HepG2 (cell line): ENCODE data around the gene FHIT. TPM values are rescaled to one million over a fixed set of nuclear protein-coding genes. Genes with fewer than 3 reads are reported as not detected.

Experiments used
- ATAC-seq: fragments of 200-7000 bp; cut with Tn5 transposase; 3 replicates; pipeline ENCODE4 v1.9.1; 2020; ENCODE audit warnings: mild to moderate bottlenecking, moderate library complexity
- BruUV-seq: library from RNA; stranded (reverse); fragments of 400-500 nt; replicated peaks from 2 replicates; lab custom pipeline; 2021; lab: Mats Ljungman, UMichigan
- CTCF ChIA-PET: fragments of 300-600 bp; formaldehyde crosslinking; extraction: SDS; loops from one replicate; lab custom pipeline; 2021; ENCODE audit warnings: low total read pairs, inconsistent platforms, low intra/inter-chr PET ratio; lab: Yijun Ruan, JAX
- POLR2A ChIA-PET: fragments of 350-600 bp; sonication (Branson Sonifier 250); formaldehyde crosslinking; loops from one replicate; lab custom pipeline; 2020; ENCODE audit warnings: antibody characterized with exemption, inconsistent platforms; lab: Yijun Ruan, JAX
- DNase-seq: peaks from one replicate; pipeline ENCODE4 v3.0.0-alpha.2; 2015; ENCODE audit warnings: low spot score
- FAIRE-seq: peaks from 3 replicates; lab custom pipeline; 2011; peaks lifted over from hg19 to GRCh38; lab: Jason Lieb, UNC
- H2AFZ ChIP-seq: one replicate; pipeline ENCODE4 v1.6.1; 2011; ENCODE audit warnings: low read length, inconsistent platforms
- H3K27ac ChIP-seq: fragments of 300-600 bp; 3 replicates; pipeline ENCODE4 v1.8.0; 2011; ENCODE audit warnings: mixed run types, mild to moderate bottlenecking, mixed read lengths, low read length, inconsistent platforms; ENCODE audit not compliant: insufficient read depth; ENCODE audit errors: extremely low read length
- H3K27me3 ChIP-seq, 2 experiments: fragments of 200-600 bp in 1 of 2; 2 replicates in 1 of 2; 3 replicates in 1 of 2; pipeline versions ENCODE4 v1.6.0 to v1.8.0; 2011; ENCODE audit warnings: low read length in 2 of 2, mild to moderate bottlenecking in 2 of 2, moderate library complexity in 2 of 2, inconsistent platforms in 1 of 2; ENCODE audit not compliant: insufficient read depth in 2 of 2, control insufficient read depth in 1 of 2
- H3K36me3 ChIP-seq, 2 experiments: fragments of 200-600 bp in 1 of 2; replicated peaks in 1 of 2; 2 replicates in 1 of 2; 3 replicates in 1 of 2; pipeline versions ENCODE4 v1.5.1 to v1.8.0; 2011; ENCODE audit warnings: low read length in 2 of 2, inconsistent platforms in 1 of 2; ENCODE audit not compliant: insufficient read depth in 2 of 2, control insufficient read depth in 1 of 2
- H3K4me1 ChIP-seq: 2 replicates; pipeline ENCODE4 v1.5.1; 2012; ENCODE audit warnings: low read length, inconsistent platforms; ENCODE audit not compliant: insufficient read depth
- H3K4me2 ChIP-seq: 2 replicates; pipeline ENCODE4 v1.6.0; 2011; ENCODE audit warnings: low read depth, low read length, inconsistent platforms
- H3K4me3 ChIP-seq, 3 experiments: fragments of 200-600 bp in 1 of 3; sonication (generic), shearing (Covaris generic) in 1 of 3; replicated peaks in 1 of 3; 2 replicates each; pipeline ENCODE4 v1.5.1; 2011 to 2016; ENCODE audit warnings: low read length in 3 of 3, inconsistent platforms in 2 of 3, low read depth in 2 of 3, mild to moderate bottlenecking in 2 of 3, control low read depth in 1 of 3, mixed read lengths in 1 of 3; ENCODE audit not compliant: insufficient read depth in 1 of 3
- H3K79me2 ChIP-seq: one replicate; pipeline ENCODE4 v1.6.1; 2011; ENCODE audit warnings: low read length, inconsistent platforms; ENCODE audit not compliant: insufficient read depth
- H3K9ac ChIP-seq: 2 replicates; pipeline ENCODE4 v1.6.0; 2011; ENCODE audit warnings: mild to moderate bottlenecking, low read depth, low read length, inconsistent platforms; ENCODE audit not compliant: insufficient read depth
- H3K9me3 ChIP-seq: 2 replicates; pipeline ENCODE4 v1.5.1; 2012; ENCODE audit warnings: mild to moderate bottlenecking, low read length
- H4K20me1 ChIP-seq: 2 replicates; pipeline ENCODE4 v1.6.0; 2011; ENCODE audit warnings: inconsistent platforms, mild to moderate bottlenecking, low read length, moderate library complexity; ENCODE audit not compliant: insufficient read depth
- SUZ12 ChIP-seq: fragments of 150-350 bp; IDR thresholded peaks from 2 replicates; pipeline ENCODE4 v1.6.1; 2014; ENCODE audit warnings: low read depth, low read length
- TAF1 ChIP-seq: sonication (generic); formaldehyde crosslinking; IDR thresholded peaks from 2 replicates; pipeline ENCODE4 v1.4.0; 2020; ENCODE audit warnings: missing genetic modification reagents
- XRCC5 ChIP-seq: fragments of 200-400 bp; formaldehyde crosslinking; optimal IDR thresholded peaks from 2 replicates; pipeline ENCODE3; 2017; ENCODE audit warnings: mild to moderate bottlenecking, low read length
- ZBTB7A ChIP-seq: sonication (generic); formaldehyde crosslinking; IDR thresholded peaks from 2 replicates; pipeline ENCODE4 v1.8.0; 2022; ENCODE audit warnings: mild to moderate bottlenecking, missing genetic modification reagents
- ZNF207 ChIP-seq: fragments of 450-650 bp; IDR thresholded peaks from 2 replicates; pipeline ENCODE4 v1.6.1; 2016; ENCODE audit warnings: antibody characterized with exemption, borderline replicate concordance
- WGBS: methylation state at CpG from one replicate; pipeline ENCODE4 v1.1.6; 2017; ENCODE audit warnings: low lambda C conversion rate; 5-methylcytosine and 5-hydroxymethylcytosine counted together
- in situ Hi-C: cut with HindIII; loops from 2 replicates; pipeline ENCODE4 v1.10.0; 2017; ENCODE audit warnings: low pct_unique_long_range_greater_than_20kb; ENCODE audit not compliant: extremely low pct_ligation_motif_present
- intact Hi-C: fragments of 100-400 bp; cut with micrococcal nuclease; formaldehyde crosslinking; loops from one replicate; pipeline ENCODE4 v1.10.0; 2022; ENCODE audit not compliant: unreplicated experiment
- polyA plus RNA-seq, 8 experiments: library from polyadenylated mRNA; depleted of rRNA in 3 of 8; stranded (reverse) in 7 of 8; unstranded in 1 of 8; fragments of >200 nt; fragmentation: Illumina TruSeq in 4 of 8; extraction: Trizol in 4 of 8; gene quantifications; 2 replicates each; pipeline versions ENCODE4 v1.2.1 to v1.2.3, GENCODE V29; 2011 to 2016; ENCODE audit warnings: low read depth in 4 of 8, missing spikeins in 1 of 8, mixed read lengths in 1 of 8; ENCODE audit not compliant: insufficient read depth in 1 of 8
- total RNA-seq, 5 experiments: library from RNA; depleted of rRNA; stranded (reverse); fragments of >200 nt; fragmentation: Illumina TruSeq; extraction: Trizol; gene quantifications; 2 replicates each; pipeline ENCODE4 v1.2.3, GENCODE V29; 2016; ENCODE audit warnings: low read depth in 1 of 5
- TF ChIP-seq, protein P1 (sequence below): sonication (generic); formaldehyde crosslinking; IDR thresholded peaks from 2 replicates; pipeline ENCODE4 v1.5.1; 2020; ENCODE audit warnings: missing genetic modification reagents, mild to moderate bottlenecking, borderline replicate concordance
- TF ChIP-seq, protein P2 (sequence below): sonication (generic); formaldehyde crosslinking; conservative IDR thresholded peaks from 2 replicates; pipeline ENCODE4 v1.4.0; 2020; ENCODE audit warnings: mild to moderate bottlenecking, missing genetic modification reagents, moderate library complexity

The FHIT gene
- total and polyA plus RNA-seq, 2 of the 13 experiments (the other 11 are each of a cell fraction or from before 2014, with no cell fraction given): 4.0 to 4.6 TPM

DNA sequence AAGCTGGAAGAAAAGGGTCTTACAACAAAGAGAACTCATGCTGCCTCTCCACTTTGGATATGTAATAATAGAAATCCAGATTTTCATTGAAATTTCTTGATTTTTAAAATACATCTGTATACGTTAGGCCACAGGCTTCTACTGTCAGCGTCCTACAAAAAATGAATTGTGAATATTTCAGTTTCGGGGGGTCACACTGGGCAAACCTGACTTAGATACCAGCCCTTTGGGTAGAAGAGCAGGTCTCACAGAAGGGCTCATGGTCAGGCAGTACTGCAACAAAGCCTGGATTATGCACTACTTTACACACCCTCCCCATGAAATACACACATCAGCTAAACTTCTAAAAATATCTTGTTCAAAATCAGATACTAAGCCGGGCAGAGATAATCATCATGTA, 294.5 kb downstream of the FHIT start:
- in situ Hi-C loops: no loop called here
- no peak overlapping the region for H3K4me3 ChIP-seq
- ATAC-seq (no peak), FAIRE-seq (no peak), DNase-seq (no peak)
- H3K9me3 ChIP-seq: no peaks in the 10 kb centered on the region
- H3K27ac ChIP-seq: no peak overlapping the region
- H3K36me3 ChIP-seq: no peaks in the 10 kb centered on the region
- intact Hi-C loops: no loop called here
- H3K27me3 ChIP-seq: no peaks in the 10 kb centered on the region
- ChIA-PET CTCF (no interaction called here), POLR2A (no interaction called here)
- H4K20me1 ChIP-seq: 0 out of 2 replicates have a peak, but pooled peaks cover 2% of the 10 kb centered on the region
- no peak overlapping the region for H3K4me2 ChIP-seq
- H2AFZ ChIP-seq: no peak overlapping the region
- no peaks in the 10 kb centered on the region for H3K79me2 ChIP-seq
- 46% methylated on average over 4 of the region's 4 CpGs for WGBS
- BruUV-seq: no TSS peak
- H3K4me1 ChIP-seq: no peaks in the 10 kb centered on the region
- no peak for TF ChIP-seq XRCC5
- H3K9ac ChIP-seq: no peak overlapping the region

DNA sequence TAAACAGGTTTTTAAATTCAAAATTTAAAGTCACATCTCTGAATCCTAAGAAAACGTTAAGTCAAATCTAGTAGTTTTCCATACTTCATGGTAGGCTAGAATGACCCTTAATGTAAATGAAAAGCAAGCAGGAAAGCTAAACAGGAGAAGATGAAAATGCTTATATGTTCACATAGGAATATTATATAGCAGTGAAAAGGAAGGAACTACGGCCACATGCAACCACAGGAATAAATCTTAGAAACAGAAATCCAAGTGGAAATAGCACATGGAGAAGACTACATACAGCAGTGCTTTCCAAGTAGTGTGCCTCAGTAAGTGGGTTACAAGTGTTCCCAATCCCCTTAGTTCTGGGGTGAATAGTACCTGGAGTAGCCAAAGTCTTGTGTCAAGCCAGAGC, 296.2 kb downstream of the FHIT start:
- Histone ChIP-seq H3K27me3 (no peaks in the 10 kb centered on the region), H3K79me2 (no peaks in the 10 kb centered on the region), H3K9me3 (no peaks in the 10 kb centered on the region), H4K20me1 (0 out of 2 replicates have a peak, but pooled peaks cover 2% of the 10 kb centered on the region), H3K4me3 (no peak overlapping the region), H2AFZ (no peak overlapping the region), H3K36me3 (no peaks in the 10 kb centered on the region), H3K4me1 (no peaks in the 10 kb centered on the region), H3K9ac (no peak overlapping the region), H3K27ac (no peak overlapping the region), H3K4me2 (no peak overlapping the region)
- no peak for DNase-seq
- intact Hi-C loops (no loop called here), in situ Hi-C loops (no loop called here)
- no peak for ATAC-seq
- 66% methylated on average over 2 of the region's 2 CpGs for WGBS
- POLR2A ChIA-PET: no interaction called here
- BruUV-seq: no TSS peak
- TF ChIP-seq TAF1 (CRISPR knock-in tag): no peak
- TF ChIP-seq, protein P1, sequence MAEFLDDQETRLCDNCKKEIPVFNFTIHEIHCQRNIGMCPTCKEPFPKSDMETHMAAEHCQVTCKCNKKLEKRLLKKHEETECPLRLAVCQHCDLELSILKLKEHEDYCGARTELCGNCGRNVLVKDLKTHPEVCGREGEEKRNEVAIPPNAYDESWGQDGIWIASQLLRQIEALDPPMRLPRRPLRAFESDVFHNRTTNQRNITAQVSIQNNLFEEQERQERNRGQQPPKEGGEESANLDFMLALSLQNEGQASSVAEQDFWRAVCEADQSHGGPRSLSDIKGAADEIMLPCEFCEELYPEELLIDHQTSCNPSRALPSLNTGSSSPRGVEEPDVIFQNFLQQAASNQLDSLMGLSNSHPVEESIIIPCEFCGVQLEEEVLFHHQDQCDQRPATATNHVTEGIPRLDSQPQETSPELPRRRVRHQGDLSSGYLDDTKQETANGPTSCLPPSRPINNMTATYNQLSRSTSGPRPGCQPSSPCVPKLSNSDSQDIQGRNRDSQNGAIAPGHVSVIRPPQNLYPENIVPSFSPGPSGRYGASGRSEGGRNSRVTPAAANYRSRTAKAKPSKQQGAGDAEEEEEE: no peak
- TF ChIP-seq, protein P2, sequence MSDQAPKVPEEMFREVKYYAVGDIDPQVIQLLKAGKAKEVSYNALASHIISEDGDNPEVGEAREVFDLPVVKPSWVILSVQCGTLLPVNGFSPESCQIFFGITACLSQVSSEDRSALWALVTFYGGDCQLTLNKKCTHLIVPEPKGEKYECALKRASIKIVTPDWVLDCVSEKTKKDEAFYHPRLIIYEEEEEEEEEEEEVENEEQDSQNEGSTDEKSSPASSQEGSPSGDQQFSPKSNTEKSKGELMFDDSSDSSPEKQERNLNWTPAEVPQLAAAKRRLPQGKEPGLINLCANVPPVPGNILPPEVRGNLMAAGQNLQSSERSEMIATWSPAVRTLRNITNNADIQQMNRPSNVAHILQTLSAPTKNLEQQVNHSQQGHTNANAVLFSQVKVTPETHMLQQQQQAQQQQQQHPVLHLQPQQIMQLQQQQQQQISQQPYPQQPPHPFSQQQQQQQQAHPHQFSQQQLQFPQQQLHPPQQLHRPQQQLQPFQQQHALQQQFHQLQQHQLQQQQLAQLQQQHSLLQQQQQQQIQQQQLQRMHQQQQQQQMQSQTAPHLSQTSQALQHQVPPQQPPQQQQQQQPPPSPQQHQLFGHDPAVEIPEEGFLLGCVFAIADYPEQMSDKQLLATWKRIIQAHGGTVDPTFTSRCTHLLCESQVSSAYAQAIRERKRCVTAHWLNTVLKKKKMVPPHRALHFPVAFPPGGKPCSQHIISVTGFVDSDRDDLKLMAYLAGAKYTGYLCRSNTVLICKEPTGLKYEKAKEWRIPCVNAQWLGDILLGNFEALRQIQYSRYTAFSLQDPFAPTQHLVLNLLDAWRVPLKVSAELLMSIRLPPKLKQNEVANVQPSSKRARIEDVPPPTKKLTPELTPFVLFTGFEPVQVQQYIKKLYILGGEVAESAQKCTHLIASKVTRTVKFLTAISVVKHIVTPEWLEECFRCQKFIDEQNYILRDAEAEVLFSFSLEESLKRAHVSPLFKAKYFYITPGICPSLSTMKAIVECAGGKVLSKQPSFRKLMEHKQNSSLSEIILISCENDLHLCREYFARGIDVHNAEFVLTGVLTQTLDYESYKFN: no peak
- TF ChIP-seq SUZ12: no peak
- no peak for TF ChIP-seq ZBTB7A (CRISPR knock-in tag)
- TF ChIP-seq ZNF207: no peak
- FAIRE-seq: no peak
- CTCF ChIA-PET: no interaction called here
